ENCODE measurements around the gene RAET1G. TPM values are rescaled to one million over a fixed set of nuclear protein-coding genes. Genes with fewer than 3 reads are reported as not detected.
"Not testable (repeated sequence)": the region's sequence is repeated elsewhere in the genome, so short reads cannot be mapped to it uniquely, and the experiment has no call there.

RAET1G gene
- total and polyA plus RNA-seq, 12 donors, result 0.21 to 0.37 (median 0.34) TPM; not detected in 8

DNA sequence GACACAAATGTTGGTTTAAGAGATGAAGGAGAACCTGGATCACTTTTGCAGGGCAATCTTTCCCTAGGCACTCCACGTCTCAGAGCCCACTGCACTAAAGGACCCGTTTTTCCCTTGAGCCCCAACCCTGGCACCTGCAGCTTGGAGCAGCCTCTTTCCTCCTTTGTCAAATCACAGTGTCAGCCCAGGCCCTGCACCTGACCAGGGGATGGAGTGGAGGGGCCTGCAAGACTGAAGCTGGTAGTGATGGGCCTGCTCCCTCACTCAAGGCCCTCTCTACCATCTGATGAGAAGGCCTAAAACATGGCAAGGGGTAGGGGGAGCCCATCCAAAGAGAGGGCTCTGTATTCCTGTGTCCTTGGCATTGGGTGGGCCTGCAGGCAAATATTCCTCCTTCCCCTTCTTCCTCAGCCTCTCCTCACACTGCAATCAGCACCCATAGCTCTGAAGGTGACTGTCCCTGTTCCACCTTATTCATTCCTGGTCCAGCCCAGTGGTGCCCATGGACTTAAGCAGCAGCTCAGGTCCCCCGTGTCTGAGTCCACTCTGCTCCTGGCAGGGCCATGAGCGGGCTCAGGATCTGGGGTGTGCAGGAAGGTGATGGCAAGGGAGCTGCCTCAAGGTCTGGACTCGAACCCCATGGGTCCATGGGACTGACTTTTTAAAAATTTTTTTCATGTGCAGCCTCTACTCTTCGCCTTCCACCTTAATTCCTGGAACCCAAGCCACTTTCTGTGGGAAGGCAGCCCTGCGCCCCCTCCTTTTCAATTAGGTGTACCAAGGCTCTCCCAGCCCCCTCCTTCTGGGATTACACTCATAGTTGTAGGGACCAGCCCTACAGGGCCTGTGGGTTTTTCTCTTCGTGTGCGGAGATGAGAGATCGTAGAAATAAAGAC lies 6.7 kb downstream of the RAET1G start:
- ATAC-seq (no peak), DNase-seq (no peak)
- H3K4me1 ChIP-seq, result no peaks in the 10 kb centered on the region
- 92 to 93% methylated on average over 10 of the region's 10 CpGs for WGBS, 2 donors
- no peaks in the 10 kb centered on the region for H3K9me3 ChIP-seq
- TF ChIP-seq, protein P1, sequence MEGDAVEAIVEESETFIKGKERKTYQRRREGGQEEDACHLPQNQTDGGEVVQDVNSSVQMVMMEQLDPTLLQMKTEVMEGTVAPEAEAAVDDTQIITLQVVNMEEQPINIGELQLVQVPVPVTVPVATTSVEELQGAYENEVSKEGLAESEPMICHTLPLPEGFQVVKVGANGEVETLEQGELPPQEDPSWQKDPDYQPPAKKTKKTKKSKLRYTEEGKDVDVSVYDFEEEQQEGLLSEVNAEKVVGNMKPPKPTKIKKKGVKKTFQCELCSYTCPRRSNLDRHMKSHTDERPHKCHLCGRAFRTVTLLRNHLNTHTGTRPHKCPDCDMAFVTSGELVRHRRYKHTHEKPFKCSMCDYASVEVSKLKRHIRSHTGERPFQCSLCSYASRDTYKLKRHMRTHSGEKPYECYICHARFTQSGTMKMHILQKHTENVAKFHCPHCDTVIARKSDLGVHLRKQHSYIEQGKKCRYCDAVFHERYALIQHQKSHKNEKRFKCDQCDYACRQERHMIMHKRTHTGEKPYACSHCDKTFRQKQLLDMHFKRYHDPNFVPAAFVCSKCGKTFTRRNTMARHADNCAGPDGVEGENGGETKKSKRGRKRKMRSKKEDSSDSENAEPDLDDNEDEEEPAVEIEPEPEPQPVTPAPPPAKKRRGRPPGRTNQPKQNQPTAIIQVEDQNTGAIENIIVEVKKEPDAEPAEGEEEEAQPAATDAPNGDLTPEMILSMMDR (IDR thresholded peaks at IDR 0.05), result no peak
- no peak overlapping the region for H3K27ac ChIP-seq
- no peak overlapping the region for H3K4me3 ChIP-seq
- intact Hi-C loops (cut with DNase I), result no loop called here
- H3K27me3 ChIP-seq, result peaks cover 0 to under 1% (median 0%) of the 10 kb centered on the region in 7 donors
- no peaks in the 10 kb centered on the region for H3K36me3 ChIP-seq

DNA sequence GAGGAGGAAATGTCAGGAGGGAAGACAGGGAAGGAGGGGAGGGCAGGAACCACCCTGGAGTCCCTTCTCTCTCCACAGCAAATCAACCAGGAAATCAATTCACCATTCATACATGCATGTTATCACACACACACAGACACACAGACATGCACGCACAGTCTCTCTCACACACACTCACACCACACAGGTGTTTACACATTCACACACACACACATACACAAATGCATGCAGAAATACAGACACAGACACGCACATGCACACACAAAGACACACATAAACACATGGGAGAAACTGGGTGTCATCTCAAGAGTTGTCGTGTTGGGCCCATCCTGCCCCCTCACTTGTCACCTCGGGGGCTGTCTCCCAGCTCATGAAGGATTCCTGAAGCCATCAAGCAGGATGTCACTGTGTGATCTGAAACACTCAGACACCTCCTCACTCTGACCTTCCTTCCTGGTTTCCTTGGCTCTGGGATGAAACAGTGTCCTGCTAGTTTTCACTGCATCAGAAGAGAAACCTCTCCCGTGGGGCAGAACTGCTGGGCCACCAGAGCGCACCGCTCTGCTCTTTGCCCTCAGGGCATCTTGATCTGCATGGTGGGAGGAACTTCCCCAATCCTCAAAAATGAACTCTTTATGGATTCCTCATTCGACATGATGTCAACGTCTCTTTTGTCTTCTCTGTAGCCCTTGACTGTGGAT lies 9.2 kb downstream of the RAET1G start:
- no peak for DNase-seq
- 58 to 63% methylated on average over 9 of the region's 9 CpGs for WGBS, 2 donors
- H3K9me3 ChIP-seq, result peaks cover 0 to 5% (median 0%) of the 10 kb centered on the region in 11 donors

DNA sequence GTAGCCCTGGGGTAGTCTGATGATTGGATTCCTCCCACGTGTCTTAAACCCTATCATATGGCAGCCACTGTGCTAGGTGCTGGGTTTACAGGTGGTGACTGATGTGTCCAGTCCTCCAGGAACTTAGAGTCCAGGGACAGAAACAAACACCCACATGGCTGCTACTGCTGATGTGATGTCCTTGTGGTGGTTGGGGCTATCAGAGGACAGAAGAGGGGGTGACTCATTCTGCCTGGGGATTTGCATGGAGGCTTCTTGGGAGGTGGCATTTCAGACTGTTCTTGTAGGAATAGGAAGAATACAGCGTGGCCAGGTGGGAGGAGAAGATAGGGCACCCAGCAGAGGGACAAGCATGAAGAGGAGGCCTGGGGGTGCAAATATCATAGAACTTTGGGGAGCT lies 9.8 kb downstream of the RAET1G start:
- Histone ChIP-seq H3K4me1 (no peaks in the 10 kb centered on the region), H3K27ac (no peak overlapping the region), H3K4me3 (no peak overlapping the region), H3K36me3 (no peaks in the 10 kb centered on the region), H3K27me3 (no peaks in the 10 kb centered on the region), H3K9me3 (peaks cover 0 to 11% (median 0%) of the 10 kb centered on the region in 11 donors)
- intact Hi-C loops (cut with DNase I), result no loop called here
- DNase-seq, result no peak
- no peak for ATAC-seq
- TF ChIP-seq, protein P1 (IDR thresholded peaks at IDR 0.05), result no peak
- WGBS, 2 donors, result 69 to 70% methylated on average over 2 of the region's 2 CpGs

More for the DNA sequence above, 9.2 kb downstream of the RAET1G start:
- no peaks in the 10 kb centered on the region for H3K27me3 ChIP-seq
- no peaks in the 10 kb centered on the region for H3K36me3 ChIP-seq
- TF ChIP-seq, protein P1 (IDR thresholded peaks at IDR 0.05), result no peak
- no peaks in the 10 kb centered on the region for H3K4me1 ChIP-seq
- intact Hi-C loops (cut with DNase I), result no loop called here
- no peak for ATAC-seq
- no peak overlapping the region for H3K27ac ChIP-seq
- H3K4me3 ChIP-seq, result no peak overlapping the region

DNA sequence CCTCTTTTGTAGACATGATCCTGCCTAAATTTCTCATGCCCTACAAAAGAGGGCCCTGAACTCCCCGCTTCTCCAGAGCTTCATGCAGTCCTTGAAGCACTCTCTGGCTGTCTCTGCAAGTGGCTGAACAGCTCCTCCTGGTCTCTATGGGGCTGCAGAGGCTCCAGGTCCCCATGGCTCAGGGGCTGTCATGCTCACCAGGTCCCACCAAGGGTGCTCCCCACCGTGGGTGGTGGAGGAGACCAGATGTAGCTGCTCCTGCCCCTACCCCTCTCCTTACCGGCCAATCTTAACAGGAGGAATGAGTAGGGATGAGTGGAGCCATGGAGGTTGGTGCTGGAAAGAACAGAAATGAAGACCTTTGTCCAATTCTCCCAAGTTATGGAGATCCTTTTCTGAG lies 10.2 kb downstream of the RAET1G start:
- H3K4me3 ChIP-seq; H3K27me3 ChIP-seq; DNase-seq; ATAC-seq; H3K36me3 ChIP-seq; intact Hi-C loops (cut with DNase I); H3K27ac ChIP-seq; H3K4me1 ChIP-seq: not testable (repeated sequence)
- WGBS, 2 donors, result 75 to 77% methylated on average over 2 to 3 of the region's 3 CpGs
- H3K9me3 ChIP-seq, result peaks cover 0 to 14% (median 0%) of the 10 kb centered on the region in 11 donors

All from heart right ventricle (tissue), 16 donors.